Fibroblast of skin of right quadriceps (primary cell): ENCODE measurements around the gene BMERB1.
"Not testable (repeated sequence)": the region's sequence is repeated elsewhere in the genome, so short reads cannot be mapped to it uniquely, and the experiment has no call there.

Experiments used
- DNase-seq: peaks from one replicate; pipeline ENCODE4 v3.0.0-alpha.2; 2013

The BMERB1 gene

DNA sequence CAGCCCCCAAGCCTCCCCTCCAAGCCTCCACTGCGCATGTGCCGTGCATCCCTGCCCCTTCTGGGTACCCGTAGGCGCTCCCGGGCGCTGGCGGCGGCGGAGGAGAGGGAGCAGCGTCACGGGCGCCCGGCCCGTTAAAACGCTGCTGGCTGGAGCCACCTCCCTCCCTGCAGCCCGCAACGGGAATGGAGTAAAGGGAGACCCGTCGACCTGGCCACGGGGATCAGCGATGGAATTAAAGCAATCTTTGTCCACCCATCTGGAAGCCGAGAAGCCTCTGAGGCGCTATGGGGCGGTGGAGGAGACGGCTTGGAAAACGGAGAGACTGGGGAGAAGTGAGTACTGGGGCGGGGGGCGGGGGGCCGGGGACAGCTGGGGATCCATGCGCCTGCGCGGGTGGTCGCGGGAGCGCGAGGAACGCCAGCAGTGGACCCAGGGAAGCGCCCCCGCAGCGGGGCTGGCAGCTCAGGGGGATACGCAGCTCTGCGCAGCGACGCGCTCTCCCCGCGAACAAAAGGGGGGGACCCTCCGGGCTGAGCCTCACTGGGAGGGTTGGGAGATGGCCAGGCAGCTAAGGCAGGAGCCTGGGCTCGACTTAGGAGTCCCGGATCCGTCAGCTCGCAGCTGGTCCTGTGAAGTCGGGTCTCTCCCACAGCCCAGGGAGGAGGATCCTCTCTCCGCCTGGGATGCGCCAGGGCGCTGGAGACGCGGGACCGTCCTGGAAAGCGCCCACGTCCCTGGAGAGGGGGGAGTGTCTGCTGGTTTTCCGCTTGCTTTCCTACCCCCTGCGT lies at the start of gene BMERB1:
TSS of gene BMERB1 (plus strand) at position 164 of the 791 bp plus-strand sequence. CDS start at position 230, 66 bp downstream.
- DNase-seq = peak; percentile 84

DNA sequence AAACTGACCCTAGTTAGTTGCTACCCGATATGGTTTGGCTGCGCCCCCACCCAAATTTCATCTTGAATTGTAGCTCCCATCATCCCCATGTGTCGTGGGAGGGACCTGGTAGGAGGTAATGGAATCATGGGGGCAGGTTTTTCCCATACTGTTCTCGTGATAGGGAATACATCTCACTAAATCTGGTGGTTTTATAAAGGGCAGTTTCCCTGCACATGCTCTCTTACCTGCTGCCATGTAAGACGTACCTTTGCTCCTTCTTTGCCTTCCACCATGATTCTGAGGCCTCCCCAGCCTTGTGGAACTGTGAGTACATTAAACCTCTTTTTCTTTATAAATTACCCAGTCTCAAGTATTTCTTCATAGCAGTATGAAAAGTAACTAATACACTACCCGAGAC lies 46.3 kb upstream of the BMERB1 start:
- not testable (repeated sequence) for DNase-seq

DNA sequence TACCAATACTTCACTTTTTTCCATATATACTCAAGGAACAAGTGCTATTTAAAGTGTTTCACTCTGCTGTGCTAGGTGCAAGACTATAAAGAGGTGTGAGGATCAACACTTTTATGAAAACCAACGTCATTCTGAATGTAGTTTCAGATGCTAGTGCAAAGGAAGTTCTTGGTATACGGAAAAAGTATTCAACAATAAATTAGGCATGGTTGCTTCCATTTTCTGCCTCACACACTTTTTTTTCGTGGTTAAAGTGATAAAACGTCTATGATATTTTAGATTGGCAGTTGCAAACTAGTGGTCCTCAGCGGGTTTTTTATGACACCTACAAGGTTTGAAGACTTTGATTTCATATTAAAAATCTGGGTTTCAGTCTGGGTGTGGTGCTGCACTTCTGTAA lies 44.5 kb upstream of the BMERB1 start:
- DNase-seq = not testable (repeated sequence)

DNA sequence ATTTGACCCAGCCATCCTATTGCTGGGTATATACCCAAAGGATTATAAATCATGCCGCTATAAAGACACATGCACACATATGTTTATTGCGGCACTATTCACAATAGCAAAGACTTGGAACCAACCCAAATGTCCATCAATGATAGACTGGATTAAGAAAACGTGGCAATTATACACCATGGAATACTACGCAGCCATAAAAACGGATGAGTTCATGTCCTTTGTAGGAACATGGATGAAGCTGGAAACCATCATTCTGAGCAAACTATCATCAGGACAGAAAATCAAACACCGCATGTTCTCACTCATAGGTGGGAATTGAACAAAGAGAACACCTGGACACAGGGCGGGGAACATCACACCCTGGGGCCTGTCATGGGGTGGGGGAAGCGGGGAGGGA lies 41.4 kb upstream of the BMERB1 start:
- not testable (repeated sequence) for DNase-seq

DNA sequence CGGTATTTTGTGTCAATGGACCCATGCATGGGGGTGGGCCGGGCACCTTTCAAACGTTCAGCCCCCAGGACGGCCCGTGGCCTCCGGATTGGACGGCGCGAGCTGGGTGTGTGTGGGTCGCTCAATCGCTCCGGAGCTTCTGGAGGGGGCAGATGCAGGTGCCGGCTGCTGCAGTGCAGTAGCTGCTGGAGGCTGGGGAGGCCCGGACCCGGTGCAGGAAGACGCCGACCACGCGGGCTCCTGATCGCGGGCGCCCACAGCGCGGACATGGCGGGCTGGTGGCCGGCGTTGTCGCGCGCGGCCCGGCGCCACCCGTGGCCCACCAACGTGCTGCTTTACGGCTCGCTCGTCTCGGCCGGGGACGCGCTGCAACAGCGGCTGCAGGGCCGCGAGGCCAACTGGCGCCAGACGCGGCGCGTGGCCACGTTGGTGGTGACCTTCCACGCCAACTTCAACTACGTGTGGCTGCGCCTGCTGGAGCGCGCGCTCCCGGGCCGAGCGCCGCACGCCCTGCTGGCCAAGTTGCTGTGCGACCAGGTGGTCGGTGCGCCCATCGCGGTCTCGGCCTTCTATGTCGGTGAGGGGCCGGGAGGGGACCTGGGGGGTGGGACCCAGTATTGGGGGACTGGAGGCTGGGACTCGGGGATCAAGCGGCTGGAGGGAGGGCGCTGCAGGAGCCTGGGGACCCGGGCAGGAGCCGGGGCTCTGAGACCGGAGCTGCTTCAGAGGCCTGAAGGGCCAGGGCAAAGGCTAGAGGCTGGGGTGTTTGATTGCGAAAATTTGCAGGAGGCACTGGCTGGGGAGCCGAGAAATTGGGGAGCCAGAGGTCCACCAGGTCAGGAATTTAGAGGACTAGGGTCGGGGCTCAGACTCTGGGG lies 38.5 kb upstream of the BMERB1 start, which contains the start of gene MPV17L:
TSS of gene MPV17L (plus strand) at position 124 of the 878 bp plus-strand sequence. CDS start at position 268, 144 bp downstream.
- not testable (repeated sequence) for DNase-seq

DNA sequence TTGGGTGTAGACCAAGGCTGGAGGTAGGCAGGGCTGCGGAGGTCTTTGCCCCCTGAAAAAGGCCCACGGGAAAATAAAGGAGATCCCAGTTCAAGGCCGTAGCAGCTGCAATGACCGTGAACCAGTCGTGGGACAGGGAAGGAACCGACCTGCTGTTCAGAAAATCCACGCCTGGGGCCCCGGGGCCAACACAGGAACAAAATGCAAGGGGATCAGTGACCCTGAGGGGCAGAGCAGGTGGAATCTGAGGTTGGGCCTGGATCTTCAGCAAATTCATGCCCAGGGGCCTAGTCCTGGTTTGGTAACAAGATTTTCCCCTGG lies 37.9 kb upstream of the BMERB1 start:
- not testable (repeated sequence) for DNase-seq

DNA sequence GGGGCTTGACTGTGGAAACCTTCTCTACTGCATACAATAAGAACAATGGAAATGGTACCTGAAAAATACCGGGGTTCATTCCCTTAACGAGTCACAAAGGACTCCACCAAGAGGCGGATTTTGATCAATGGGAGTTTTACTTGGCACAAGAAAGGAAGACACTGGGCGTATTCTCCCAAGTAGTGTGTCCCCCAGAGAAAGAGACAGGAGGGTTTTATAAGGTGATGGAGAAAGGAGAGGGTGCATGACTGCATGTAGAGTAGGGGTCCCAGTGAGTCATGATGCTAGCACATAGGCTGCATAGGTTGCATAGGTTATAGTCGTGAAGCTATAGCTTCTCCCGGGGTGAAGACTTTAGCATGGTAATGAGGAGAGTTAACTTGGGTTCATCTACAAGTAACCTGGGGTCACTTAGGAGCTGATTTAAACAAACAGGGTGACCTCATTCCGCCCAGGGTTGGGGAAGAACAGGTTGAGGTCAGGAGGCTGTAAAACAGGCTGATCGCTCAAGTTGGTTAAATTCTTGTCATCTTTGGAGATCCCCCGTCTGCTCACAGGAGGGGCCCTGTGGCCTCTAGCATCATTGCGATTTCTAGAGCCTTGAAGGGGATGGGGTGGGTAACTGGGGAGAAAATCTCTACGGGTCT lies 37.3 kb upstream of the BMERB1 start:
- DNase-seq = no peak

DNA sequence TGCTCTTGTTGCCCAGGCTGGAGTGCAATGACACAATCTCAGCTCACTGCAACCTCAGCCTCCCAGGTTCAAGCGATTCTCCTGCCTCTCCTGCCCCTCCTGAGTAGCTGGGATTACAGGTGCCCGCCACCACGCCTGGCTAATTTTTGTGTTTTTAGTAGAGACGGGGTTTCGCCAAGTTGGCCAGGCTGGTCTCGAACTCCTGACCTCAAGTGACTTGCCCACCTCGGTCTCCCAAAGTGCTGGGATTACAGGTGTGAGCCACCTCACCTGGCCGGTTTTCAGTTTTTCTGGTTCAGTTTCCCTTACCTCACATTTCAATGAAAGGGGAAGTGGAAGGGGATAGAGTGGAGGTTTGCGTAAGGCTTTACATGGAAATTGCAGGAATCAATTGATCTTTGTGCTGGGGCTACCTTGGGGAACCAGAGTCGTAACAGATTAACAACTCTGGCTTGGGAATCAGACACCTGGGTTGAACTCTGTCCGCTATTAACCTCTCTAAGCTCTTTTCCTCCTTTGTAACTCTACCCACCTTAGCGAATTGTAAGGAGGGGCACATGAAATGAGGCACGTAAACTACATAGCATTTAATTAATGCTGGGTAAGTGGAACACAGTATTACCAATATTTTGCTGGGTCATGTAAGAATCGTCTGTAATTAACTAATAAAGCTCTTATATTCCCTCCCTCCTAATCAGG lies 35.6 kb upstream of the BMERB1 start:
- no peak for DNase-seq

DNA sequence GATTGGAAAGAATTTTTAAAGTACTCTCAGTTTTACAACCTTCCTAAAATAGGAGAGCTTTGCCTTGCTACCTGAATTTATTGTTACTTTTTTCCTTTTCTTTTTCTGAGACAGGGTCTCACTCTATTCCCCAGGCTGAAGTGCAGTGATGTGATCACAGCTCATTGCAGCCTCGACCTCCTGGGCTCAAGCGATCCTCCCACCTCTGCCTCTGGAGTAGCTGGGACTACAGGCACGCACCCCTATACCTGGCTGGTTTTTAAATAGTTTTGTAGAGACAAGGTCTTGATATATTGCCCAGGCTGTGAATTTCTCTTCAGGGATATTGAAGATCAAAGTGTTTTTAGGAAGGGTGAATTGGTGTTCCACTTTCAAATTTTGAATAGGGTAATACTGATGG lies 35.1 kb upstream of the BMERB1 start:
- DNase-seq = no peak

DNA sequence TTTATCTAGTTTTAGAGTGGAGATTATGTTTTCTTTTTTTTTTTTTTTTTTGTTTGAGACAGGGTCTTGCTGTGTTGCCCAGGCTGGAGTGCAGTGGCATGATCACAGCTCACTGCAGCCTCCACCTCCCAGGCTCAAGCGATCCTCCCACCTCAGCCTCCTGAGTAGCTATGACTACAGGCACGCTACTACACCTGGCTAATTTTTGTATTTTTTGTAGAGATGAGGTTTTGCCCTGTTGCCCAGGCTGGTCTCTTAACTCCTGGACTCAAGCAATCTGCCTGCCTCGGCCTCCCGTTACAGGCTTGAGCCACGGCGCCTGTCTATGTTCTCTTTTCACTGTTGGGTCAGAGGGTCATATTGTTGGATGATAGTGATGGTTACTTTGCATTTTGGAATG lies 34.1 kb upstream of the BMERB1 start:
- not testable (repeated sequence) for DNase-seq

DNA sequence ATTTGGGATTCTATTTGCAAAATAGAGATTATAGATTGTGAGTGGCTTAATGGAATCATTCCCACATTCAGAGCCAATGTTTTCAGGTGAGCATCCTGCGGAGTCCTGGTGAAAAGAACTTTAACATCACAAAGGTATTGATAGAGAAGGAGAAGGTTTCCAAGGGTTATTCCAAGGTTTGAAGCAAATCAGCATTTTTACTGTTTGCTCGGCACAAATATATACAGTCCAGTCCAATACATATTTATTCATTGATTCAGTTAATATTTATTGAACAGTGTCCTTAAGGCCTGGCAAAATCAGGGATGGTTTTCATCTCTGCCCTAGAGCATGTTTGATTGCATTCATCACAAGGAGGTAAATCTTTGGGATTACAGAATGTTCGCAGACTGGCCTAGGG lies 32.4 kb upstream of the BMERB1 start:
- DNase-seq = no peak

DNA sequence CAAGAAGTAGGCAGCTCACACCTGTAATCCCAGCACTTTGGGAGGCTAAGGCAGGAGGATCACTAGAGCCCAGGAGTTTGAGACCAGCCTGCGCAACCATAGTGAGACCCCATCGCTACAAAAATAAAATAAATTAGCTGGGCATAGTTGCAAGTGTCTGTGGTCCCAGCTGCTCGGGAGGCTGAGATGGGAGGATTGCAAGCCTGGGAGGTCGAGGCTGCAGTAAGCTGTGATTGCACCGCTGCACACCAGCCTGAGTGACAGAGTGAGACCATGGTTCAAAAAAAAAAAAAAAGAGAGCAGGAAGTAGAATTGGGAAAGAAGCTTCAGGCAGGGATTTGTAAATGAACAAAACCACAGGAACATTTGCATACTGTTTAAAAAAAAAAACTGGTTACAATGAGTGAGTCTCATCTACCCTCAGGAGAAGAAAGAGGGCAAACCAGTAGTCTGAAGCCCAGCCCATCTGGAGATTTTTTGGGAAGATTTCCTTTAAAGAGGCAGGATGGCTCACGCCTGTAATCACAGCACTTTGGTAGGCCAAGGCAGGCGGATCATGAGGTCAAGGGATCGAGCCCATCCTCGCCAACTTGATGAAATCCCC lies 30.9 kb upstream of the BMERB1 start:
- no peak for DNase-seq

DNA sequence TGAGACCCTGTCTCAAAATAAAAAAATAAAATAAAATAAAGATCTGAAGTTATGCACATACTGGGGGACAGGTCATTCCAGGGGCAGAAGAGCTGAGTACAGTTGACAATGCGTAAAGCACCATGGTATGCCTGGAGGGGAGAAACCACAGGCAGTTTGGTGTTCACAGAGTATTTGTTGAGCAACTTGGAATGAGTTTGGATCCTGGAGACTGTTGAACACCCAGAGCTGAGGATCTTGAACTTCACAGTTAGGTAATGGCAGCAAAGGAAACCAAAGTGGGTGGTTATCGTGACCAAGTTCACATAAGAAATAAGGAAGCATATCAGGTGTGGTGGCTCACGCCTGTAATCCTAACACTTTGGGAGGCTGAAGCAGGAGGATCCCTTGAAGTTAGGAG lies 30.3 kb upstream of the BMERB1 start:
- not testable (repeated sequence) for DNase-seq

DNA sequence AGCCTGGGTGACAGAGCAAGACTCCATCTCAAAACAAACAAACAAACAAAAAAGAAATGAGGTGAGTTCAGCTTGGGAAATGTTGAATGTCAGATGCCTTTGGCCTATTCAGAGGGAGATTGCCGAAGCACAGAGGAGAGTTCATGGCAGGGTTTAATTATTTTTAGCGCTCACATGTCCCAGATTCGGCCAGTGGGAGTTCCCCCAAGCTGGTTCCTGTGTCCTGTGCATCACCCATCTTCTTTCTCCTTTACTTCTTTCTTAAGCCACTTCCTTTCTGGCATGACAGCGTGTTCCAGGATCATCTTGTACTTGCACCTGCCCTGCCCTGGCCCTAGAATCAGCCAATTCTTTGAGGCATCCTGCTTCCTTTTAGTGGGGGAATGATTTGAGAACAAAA lies 29.6 kb upstream of the BMERB1 start:
- DNase-seq = no peak

DNA sequence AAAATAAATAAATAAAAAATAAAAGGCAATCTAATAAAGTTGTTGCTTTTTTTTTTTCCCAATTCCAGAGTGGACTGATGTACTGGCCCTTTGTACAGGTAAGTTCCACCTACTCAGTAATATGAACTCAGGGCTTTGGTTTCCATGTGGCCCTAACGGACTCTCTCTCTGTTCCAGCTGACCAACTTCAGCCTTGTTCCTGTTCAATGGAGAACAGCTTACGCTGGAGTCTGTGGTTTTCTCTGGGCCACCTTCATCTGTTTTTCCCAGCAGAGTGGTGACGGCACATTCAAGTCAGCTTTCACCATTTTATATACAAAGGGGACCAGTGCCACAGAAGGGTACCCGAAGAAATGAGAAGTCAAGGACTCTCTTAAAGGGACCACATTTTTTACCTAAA lies 26.6 kb upstream of the BMERB1 start:
- DNase-seq = not testable (repeated sequence)

DNA sequence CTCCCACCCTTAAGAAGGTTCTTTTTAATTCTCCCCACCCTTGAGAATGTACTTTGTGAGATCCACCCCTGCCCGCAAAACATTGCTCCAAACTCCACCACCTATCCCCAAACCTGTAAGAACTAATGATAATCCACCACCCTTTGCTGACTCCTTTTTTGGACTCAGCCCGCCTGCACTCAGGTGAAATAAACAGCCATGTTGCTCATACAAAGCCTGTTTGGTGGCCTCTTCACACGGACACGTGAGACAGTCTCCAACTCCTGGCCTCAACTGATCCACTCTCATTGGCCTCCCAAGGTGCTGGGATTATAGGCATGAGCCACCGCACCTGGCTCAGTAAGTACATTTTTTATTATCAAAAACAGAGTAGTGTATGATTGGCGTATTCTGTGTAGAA lies 24.9 kb upstream of the BMERB1 start:
- DNase-seq = not testable (repeated sequence)

DNA sequence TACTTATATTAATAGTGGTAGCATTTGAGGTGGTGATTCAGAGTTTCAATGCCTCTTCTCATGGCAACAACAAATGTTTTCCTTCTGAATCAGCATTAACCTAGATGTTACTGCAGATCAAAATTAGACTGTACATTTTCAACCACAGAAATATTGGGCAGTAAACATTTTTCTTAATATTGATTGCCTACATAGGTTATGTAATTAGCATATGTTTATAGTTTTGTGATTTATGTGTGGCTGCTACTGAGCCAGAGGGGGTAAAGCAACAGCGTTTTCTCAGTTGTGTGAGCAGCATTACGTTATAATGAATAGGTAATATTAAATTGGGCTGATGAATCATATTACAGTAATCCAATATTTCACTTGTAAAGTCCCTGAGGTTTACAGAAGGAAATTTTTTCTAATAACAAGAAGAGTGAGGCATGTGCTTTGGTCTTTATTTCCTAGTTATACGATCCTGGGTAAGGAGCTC lies 18.8 kb upstream of the BMERB1 start:
- DNase-seq = peak; percentile 51

DNA sequence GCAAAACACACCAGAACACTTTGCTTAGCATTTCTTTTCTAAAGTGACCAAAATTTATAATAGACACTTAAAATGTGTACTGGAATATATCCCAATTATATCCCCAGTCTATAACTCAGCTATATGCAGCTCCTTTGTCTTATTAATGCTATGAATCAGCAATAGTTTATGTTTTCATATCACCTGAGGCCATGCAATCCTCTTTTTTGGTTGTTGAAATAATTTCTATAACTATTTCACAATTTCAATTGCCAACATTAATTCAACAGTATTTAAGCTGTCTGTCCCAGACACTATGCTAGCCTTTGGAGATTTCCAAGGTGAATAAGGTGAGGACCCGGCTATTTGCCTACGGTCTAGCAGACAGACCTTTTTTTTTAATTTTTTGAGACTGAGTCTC lies 17.2 kb upstream of the BMERB1 start:
- no peak for DNase-seq

DNA sequence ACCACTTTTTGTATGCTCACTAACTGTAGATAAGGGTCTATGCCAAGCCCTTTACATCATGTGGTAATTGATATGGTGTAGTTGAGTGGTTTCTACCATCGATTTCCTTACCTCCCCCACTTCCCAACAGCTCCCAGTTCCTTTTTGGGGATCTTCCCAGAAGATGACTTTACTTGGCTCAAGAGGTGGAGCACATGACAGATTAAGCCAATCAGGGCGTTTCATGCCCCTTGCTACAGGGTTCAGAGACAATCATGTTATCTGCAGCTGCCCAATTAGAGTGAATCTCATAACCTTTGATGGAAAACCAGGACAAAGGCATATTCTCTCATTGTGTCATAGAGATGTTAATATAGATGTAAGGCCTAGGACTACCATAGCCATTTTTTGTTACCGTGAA lies 16.2 kb upstream of the BMERB1 start:
- no peak for DNase-seq

DNA sequence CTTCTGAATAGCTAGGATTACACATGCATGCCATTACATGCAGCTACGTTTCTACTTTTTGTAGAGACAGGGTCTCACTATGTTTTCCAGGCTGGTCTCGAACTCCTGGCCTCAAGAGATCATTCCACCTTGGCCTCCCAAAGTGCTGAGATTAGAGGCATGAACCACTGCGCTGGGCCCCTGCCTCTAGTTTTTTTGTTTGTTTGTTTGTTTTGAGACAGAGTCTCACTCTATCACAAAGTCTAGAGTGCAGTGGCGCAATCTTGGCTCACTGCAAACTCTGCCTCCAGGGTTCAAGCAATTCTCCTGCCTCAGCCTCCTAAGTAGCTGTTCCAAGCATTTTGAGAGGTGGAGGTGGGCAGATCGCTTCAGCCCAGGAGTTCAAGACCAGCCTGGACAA lies 12.7 kb upstream of the BMERB1 start:
- not testable (repeated sequence) for DNase-seq

DNA sequence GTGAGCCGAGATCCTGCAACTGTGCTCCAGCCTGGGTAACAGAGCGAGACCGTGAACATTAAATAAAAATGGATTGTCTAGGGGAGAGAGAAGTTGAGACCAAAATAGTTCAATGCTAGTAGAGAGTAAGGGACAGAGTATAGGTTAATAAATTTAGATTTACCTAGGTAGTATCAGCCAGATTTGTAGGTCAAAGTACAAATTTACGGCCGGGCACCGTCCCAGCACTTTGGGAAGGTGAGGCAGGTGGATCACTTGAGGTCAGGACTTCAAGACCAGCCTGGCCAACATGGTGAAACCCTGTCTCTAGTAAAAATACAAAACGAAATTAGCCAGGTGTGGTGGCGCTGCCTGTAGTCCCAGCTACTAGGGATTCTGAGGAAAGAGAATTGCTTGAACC lies 12.2 kb upstream of the BMERB1 start:
- DNase-seq = no peak

DNA sequence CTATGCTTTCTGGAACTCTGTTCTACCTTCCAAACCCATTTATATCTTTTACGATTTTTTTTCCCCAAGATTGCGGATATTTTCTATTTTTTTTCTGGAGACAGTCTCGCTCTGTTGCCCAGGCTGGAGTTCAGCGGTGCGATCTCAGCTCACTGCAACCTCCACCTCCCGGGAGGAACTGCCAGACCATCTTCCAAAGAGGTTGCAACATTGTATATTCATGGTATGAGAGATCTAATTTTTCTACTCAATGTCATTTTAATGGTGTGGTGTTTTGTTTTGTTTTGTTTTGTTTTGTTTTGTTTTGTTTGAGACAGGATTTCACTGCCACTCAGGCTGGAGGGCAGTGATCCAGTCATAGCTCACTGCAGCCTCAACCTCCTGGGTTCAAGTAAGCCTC lies 8.5 kb upstream of the BMERB1 start:
- no peak for DNase-seq
